ENCODE measurements around the gene NFATC2.

NFATC2 gene

DNA sequence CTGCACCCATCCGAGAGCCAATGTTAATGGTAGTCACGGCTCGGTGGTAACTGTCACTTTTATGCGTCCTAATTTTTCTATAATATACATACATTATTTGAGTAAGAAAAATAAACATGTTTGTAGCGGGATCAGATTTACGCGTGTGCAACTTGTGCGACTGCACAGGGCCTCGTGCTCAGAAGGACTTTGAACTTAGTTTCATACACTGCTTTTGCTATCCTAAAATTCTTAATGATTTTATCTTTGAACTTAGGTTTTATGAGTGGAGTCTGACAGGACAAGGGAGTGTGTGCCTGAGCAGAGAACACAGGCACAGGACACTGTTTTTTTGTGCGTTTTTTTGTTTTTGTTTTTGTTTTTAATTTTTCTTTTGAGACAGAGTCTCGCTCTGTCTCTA lies 189.7 kb downstream of the NFATC2 start:
- no peak for TF ChIP-seq ZNF248 (tag by site-specific recombination; IDR thresholded peaks at IDR 0.05)
- no peak for TF ChIP-seq ZNF670 (tag by site-specific recombination; IDR thresholded peaks at IDR 0.05; ENCODE audit: low read depth)
- TF ChIP-seq KLF10 (tag by site-specific recombination; IDR thresholded peaks at IDR 0.05) = no peak
- TF ChIP-seq ZNF623 (tag by site-specific recombination; IDR thresholded peaks at IDR 0.05) = no peak
- TF ChIP-seq SP7 (tag by site-specific recombination; IDR thresholded peaks at IDR 0.05) = no peak
- ChIA-PET POLR2A (no interaction called here), CTCF (no interaction called here)
- H3K9me3 ChIP-seq (ENCODE audit: control insufficient read depth, insufficient read depth, low read depth, low read length) = no peaks in the 10 kb centered on the region
- no peak overlapping the region for H3K4me3 ChIP-seq (ENCODE audit: low read depth, low read length)
- H3K36me3 ChIP-seq (ENCODE audit: control insufficient read depth in 2 of 2, insufficient read depth in 1 of 2, low read length in 2 of 2) = no peaks in the 10 kb centered on the region
- H3K27ac ChIP-seq (ENCODE audit: extremely low read depth, low read depth, low read length) = no peak overlapping the region
- H3K4me1 ChIP-seq (ENCODE audit: control insufficient read depth, insufficient read depth, low read length) = no peaks in the 10 kb centered on the region

- no peaks in the 10 kb centered on the region for H3K9me3 ChIP-seq (ENCODE audit: control insufficient read depth, insufficient read depth, low read depth, low read length)
- ChIA-PET POLR2A (no interaction called here), CTCF (interaction anchor here (0.6 to 2.3 kb wide), 5 partner anchors 45 to 358 kb away, joined by 3 to 10 read pairs (median 3); no protein-coding TSS in a partner anchor)
- no peak overlapping the region for H3K4me3 ChIP-seq (ENCODE audit: low read depth, low read length)
- H3K4me1 ChIP-seq (ENCODE audit: control insufficient read depth, insufficient read depth, low read length) = no peaks in the 10 kb centered on the region
- no peak for TF ChIP-seq ZNF621 (tag by site-specific recombination; IDR thresholded peaks at IDR 0.05)
- no peak for TF ChIP-seq REPIN1 (tag by site-specific recombination; IDR thresholded peaks at IDR 0.05; ENCODE audit: low read depth)
- no peak for TF ChIP-seq ZNF366 (tag by site-specific recombination; conservative IDR thresholded peaks at IDR 0.05)
- peak; percentile 22 for TF ChIP-seq ZFHX2 (tag by site-specific recombination; conservative IDR thresholded peaks at IDR 0.05)
- TF ChIP-seq BCL11A (tag by site-specific recombination; IDR thresholded peaks at IDR 0.05; ENCODE audit: low read depth) = no peak
- no peak for TF ChIP-seq ZNF394 (tag by site-specific recombination; IDR thresholded peaks at IDR 0.05; ENCODE audit: borderline replicate concordance)
- no peak for TF ChIP-seq ZNF596 (tag by site-specific recombination; IDR thresholded peaks at IDR 0.05)
- no peak for TF ChIP-seq ZNF184 (tag by site-specific recombination; IDR thresholded peaks at IDR 0.05)
- no peaks in the 10 kb centered on the region for H3K36me3 ChIP-seq (ENCODE audit: control insufficient read depth in 2 of 2, insufficient read depth in 1 of 2, low read length in 2 of 2)
- H3K27ac ChIP-seq (ENCODE audit: extremely low read depth, low read depth, low read length) = no peak overlapping the region
Observed at GRCh38 chr20:51350941-51351631, 191.4 kb downstream of the NFATC2 start.

DNA sequence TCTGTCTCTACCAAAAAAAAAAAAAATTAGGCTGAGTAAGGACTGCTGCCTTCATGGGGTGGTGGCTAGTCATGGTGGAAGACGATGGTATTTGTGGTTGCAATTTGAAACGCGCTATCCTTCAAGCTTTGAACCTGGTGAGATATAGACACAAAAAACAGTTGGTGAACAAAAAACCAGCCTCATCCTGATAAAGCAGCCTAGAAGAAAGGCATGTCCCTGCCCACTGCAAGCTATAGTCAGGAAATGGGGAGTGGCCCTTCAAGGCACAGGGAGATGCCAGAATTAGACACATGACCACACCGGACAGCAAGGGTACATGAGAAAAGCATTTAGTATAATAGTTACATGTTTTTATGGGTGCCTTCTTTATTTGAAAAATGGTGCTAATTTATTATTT lies 193.6 kb downstream of the NFATC2 start:
- no peak overlapping the region for H3K4me3 ChIP-seq (ENCODE audit: low read depth, low read length)
- no peaks in the 10 kb centered on the region for H3K36me3 ChIP-seq (ENCODE audit: control insufficient read depth in 2 of 2, insufficient read depth in 1 of 2, low read length in 2 of 2)
- CTCF ChIA-PET = interaction anchor here (0.7 to 2.3 kb wide), 2 partner anchors 24 to 42 kb away, joined by 3 to 10 read pairs; no protein-coding TSS in a partner anchor
- POLR2A ChIA-PET = no interaction called here
- H3K27ac ChIP-seq (ENCODE audit: extremely low read depth, low read depth, low read length) = no peak overlapping the region
- H3K4me1 ChIP-seq (ENCODE audit: control insufficient read depth, insufficient read depth, low read length) = no peaks in the 10 kb centered on the region
- no peak for TF ChIP-seq SCRT2 (tag by site-specific recombination; IDR thresholded peaks at IDR 0.05)
- TF ChIP-seq SCRT1 (tag by site-specific recombination; IDR thresholded peaks at IDR 0.05; ENCODE audit: borderline replicate concordance) = no peak
- H3K9me3 ChIP-seq (ENCODE audit: control insufficient read depth, insufficient read depth, low read depth, low read length) = no peaks in the 10 kb centered on the region

- ChIA-PET POLR2A (no interaction called here), CTCF (interaction anchor here (0.7 kb wide), 1 partner anchor 38 kb away, joined by 3 read pairs; no protein-coding TSS in a partner anchor)
- Histone ChIP-seq H3K4me1 (ENCODE audit: control insufficient read depth, insufficient read depth, low read length) (no peaks in the 10 kb centered on the region), H3K4me3 (ENCODE audit: low read depth, low read length) (no peak overlapping the region), H3K27ac (ENCODE audit: extremely low read depth, low read depth, low read length) (no peak overlapping the region), H3K36me3 (ENCODE audit: control insufficient read depth in 2 of 2, insufficient read depth in 1 of 2, low read length in 2 of 2) (no peaks in the 10 kb centered on the region), H3K9me3 (ENCODE audit: control insufficient read depth, insufficient read depth, low read depth, low read length) (no peaks in the 10 kb centered on the region)
- no peak for TF ChIP-seq BCL6B (tag by site-specific recombination; IDR thresholded peaks at IDR 0.05)
- TF ChIP-seq, protein P1, sequence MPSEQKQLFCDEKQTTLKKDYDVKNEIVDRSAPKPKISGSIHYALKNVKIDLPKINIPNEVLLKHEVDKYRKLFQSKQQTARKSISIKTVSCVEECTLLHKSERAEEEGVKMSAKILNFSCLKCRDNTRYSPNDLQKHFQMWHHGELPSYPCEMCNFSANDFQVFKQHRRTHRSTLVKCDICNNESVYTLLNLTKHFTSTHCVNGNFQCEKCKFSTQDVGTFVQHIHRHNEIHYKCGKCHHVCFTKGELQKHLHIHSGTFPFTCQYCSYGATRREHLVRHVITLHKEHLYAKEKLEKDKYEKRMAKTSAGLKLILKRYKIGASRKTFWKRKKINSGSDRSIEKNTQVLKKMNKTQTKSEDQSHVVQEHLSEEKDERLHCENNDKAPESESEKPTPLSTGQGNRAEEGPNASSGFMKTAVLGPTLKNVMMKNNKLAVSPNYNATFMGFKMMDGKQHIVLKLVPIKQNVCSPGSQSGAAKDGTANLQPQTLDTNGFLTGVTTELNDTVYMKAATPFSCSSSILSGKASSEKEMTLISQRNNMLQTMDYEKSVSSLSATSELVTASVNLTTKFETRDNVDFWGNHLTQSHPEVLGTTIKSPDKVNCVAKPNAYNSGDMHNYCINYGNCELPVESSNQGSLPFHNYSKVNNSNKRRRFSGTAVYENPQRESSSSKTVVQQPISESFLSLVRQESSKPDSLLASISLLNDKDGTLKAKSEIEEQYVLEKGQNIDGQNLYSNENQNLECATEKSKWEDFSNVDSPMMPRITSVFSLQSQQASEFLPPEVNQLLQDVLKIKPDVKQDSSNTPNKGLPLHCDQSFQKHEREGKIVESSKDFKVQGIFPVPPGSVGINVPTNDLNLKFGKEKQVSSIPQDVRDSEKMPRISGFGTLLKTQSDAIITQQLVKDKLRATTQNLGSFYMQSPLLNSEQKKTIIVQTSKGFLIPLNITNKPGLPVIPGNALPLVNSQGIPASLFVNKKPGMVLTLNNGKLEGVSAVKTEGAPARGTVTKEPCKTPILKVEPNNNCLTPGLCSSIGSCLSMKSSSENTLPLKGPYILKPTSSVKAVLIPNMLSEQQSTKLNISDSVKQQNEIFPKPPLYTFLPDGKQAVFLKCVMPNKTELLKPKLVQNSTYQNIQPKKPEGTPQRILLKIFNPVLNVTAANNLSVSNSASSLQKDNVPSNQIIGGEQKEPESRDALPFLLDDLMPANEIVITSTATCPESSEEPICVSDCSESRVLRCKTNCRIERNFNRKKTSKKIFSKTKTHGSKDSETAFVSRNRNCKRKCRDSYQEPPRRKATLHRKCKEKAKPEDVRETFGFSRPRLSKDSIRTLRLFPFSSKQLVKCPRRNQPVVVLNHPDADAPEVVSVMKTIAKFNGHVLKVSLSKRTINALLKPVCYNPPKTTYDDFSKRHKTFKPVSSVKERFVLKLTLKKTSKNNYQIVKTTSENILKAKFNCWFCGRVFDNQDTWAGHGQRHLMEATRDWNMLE (tag by site-specific recombination; conservative IDR thresholded peaks at IDR 0.05; ENCODE audit: low read depth) = no peak
- no peak for TF ChIP-seq ZNF704 (tag by site-specific recombination; IDR thresholded peaks at IDR 0.05)
- TF ChIP-seq ZNF19 (tag by site-specific recombination; IDR thresholded peaks at IDR 0.05; ENCODE audit: low read depth) = no peak
- no peak for TF ChIP-seq ZFP3 (tag by site-specific recombination; IDR thresholded peaks at IDR 0.05; ENCODE audit: low read depth)
- TF ChIP-seq ZNF549 (tag by site-specific recombination; IDR thresholded peaks at IDR 0.05) = no peak
- TF ChIP-seq ZBTB21 (tag by site-specific recombination; IDR thresholded peaks at IDR 0.05) = no peak
Observed at GRCh38 chr20:51347831-51348230, 194.7 kb downstream of the NFATC2 start.

Measured in HEK293 (cell line).